ENCODE data around the gene GMPR2. TPM values are rescaled to one million over a fixed set of nuclear protein-coding genes. Genes with fewer than 3 reads are reported as not detected.

Gene GMPR2
- total and polyA plus RNA-seq, 8 donors, result 23.6 to 48.1 (median 28.6) TPM

DNA sequence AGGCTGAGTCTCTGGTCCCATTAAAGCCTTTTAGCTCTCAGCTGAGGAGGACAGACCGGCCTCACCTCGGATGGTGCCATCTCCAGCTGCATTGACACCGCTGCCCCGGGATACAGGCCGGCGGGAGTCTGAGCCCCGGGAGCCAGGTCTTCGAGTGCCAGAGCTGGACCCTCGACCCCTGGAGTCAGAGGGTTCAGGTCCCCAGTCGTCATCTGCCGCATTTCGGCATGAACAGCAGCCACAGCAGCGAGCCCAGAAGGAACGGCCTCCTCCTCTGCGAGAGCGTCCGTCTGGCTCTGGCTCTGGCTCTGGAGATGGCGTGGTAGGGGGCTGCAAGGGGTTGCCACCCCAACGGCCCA, 29.2 kb downstream of the GMPR2 start:
- intact Hi-C loops (cut with DNase I), result no loop called here
- ATAC-seq, result no peak

DNA sequence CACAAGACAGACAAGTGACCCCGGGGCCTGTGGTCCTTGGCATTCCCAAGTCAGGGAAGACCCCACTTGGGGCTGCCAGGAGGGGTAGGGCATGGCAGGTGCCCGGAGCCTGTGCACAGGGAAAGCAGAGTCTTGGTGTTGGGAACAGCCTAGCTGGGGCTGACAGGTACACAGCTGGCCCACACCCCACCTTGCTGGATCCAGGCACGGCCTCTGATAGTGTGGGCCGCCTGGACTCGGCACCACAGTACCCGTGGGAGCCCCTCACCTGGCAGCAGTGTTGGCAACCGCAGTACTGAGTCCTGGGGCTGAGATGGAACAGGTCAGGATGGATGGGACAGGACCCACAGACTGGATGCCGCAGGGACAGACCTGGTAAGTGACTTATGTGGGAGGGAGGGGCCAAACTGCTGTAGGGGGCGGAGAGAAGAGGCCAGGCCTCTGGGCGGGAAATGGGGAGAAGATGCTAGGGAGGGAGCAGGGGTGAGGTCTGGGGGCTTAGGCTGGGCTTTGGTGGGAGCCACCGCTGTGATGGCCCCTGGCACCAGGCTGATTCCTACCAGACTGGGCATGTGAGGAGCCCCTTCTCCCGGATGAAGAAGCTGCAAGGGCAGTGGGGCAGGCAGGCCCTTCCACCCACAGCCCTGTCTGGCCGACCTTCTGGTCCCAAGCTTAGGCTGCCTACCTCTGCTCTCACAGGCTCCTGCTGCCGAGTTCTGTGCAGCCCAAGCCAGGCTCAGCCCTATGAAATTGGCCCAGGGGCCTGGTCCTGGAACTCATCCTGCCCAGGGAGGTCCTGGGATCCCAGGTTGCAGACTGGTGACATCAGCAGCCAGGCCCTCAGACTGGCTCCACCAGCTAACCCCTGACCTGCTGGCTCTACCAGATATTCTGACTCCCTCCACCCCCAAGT, 30.3 kb downstream of the GMPR2 start, which contains the start of gene TGM1:
TSS of gene TGM1 (minus strand) at position 357 of the 913 bp plus-strand sequence. CDS start 825 bp downstream, outside the sequence.
- H3K27me3 ChIP-seq, result no peaks in the 10 kb centered on the region
- no peaks in the 10 kb centered on the region for H3K4me1 ChIP-seq
- FAIRE-seq, result no peak
- no peak for ATAC-seq
- H3K27ac ChIP-seq, result no peak within 1 kb of the TSS
- TF ChIP-seq, protein P1, sequence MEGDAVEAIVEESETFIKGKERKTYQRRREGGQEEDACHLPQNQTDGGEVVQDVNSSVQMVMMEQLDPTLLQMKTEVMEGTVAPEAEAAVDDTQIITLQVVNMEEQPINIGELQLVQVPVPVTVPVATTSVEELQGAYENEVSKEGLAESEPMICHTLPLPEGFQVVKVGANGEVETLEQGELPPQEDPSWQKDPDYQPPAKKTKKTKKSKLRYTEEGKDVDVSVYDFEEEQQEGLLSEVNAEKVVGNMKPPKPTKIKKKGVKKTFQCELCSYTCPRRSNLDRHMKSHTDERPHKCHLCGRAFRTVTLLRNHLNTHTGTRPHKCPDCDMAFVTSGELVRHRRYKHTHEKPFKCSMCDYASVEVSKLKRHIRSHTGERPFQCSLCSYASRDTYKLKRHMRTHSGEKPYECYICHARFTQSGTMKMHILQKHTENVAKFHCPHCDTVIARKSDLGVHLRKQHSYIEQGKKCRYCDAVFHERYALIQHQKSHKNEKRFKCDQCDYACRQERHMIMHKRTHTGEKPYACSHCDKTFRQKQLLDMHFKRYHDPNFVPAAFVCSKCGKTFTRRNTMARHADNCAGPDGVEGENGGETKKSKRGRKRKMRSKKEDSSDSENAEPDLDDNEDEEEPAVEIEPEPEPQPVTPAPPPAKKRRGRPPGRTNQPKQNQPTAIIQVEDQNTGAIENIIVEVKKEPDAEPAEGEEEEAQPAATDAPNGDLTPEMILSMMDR (IDR thresholded peaks at IDR 0.05), result no peak
- H3K36me3 ChIP-seq, result peaks cover 0 to 18% (median 0%) of the 10 kb centered on the region in 3 donors
- no peaks in the 10 kb centered on the region for H3K9me3 ChIP-seq
- DNase-seq, result peak in 1 of 6 donors; percentile 48
- intact Hi-C loops (cut with DNase I), result no loop called here
- WGBS, 2 donors, result 53 to 68% methylated on average over 13 to 14 of the region's 14 CpGs
- H3K4me3 ChIP-seq, result no peak within 1 kb of the TSS

More for the DNA sequence above, 29.2 kb downstream of the GMPR2 start:
- peaks cover 0 to 9% (median 0%) of the 10 kb centered on the region in 3 donors for H3K36me3 ChIP-seq
- no peaks in the 10 kb centered on the region for H3K9me3 ChIP-seq
- H3K4me3 ChIP-seq, result no peak overlapping the region
- WGBS, 2 donors, result 88 to 90% methylated on average over 19 of the region's 19 CpGs
- H3K27me3 ChIP-seq, result no peaks in the 10 kb centered on the region
- TF ChIP-seq, protein P1 (IDR thresholded peaks at IDR 0.05), result no peak
- no peak overlapping the region for H3K27ac ChIP-seq
- no peaks in the 10 kb centered on the region for H3K4me1 ChIP-seq
- FAIRE-seq (no peak), DNase-seq (peak in 1 of 6 donors; percentile 32)

DNA sequence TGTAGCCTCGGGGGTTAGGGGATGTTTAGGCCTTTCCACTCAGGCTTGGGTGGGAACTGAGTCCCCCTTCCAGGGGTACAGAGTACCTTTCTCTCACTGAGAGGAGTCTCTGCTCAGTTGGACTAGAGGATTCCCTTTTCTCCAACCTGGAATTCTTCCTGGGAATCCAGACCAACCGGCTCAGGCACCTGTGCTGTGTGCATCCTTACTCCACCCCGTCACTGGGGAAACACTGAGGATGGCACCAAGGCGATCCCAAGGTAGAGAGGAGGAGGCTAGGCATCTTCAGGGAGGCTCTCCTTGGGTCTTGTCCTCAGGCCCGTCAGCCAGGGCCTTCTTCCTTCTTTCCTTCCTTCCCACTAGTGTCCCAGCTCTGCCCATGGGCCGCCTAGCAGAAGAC, 31.1 kb downstream of the GMPR2 start:
- Histone ChIP-seq H3K4me3 (no peak overlapping the region), H3K9me3 (no peaks in the 10 kb centered on the region), H3K4me1 (no peaks in the 10 kb centered on the region), H3K27me3 (no peaks in the 10 kb centered on the region), H3K27ac (no peak overlapping the region), H3K36me3 (peaks cover 0 to 18% (median 0%) of the 10 kb centered on the region in 3 donors)
- WGBS, 2 donors, result 64 to 77% methylated on average over 6 of the region's 6 CpGs
- TF ChIP-seq, protein P1 (IDR thresholded peaks at IDR 0.05), result no peak
- FAIRE-seq, result no peak
- no peak for DNase-seq
- intact Hi-C loops (cut with DNase I), result no loop called here
- ATAC-seq, result no peak

DNA sequence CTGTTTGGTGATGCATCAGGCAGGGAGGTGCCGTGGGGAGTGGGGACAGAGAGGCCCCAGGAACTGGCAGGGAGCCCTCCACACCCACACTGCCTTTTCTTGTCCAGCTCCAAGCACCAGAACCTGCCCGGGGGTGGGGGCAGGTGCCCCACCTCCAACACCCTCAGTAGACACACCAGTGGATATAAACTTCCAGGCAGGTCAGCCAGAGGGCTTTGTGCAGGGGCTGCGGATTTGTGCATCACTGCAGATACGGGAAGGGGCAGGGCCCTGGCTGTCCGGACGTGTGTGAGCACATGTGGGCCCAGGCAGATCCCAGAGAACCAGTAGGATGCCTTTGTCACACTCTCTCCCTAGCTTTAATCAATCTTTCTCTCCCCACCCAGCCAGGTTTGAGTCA, 31.6 kb downstream of the GMPR2 start:
- intact Hi-C loops (cut with DNase I), result no loop called here
- Histone ChIP-seq H3K36me3 (peaks cover 0 to 18% (median 0%) of the 10 kb centered on the region in 3 donors), H3K27ac (no peak overlapping the region), H3K4me1 (no peaks in the 10 kb centered on the region), H3K9me3 (no peaks in the 10 kb centered on the region), H3K27me3 (no peaks in the 10 kb centered on the region), H3K4me3 (no peak overlapping the region)
- peak in 1 of 4 donors; percentile 14 for ATAC-seq
- FAIRE-seq, result no peak
- WGBS, 2 donors, result 76 to 79% methylated on average over 6 of the region's 6 CpGs
- DNase-seq, result peak in 1 of 6 donors; percentile 51
- TF ChIP-seq, protein P1 (IDR thresholded peaks at IDR 0.05), result no peak

All from pancreas (tissue), 10 donors.